Pulmonary artery endothelial cell (primary cell): Measurements from ENCODE around the gene FOXC2. TPM values are rescaled to one million over a fixed set of nuclear protein-coding genes. Genes with fewer than 3 reads are reported as not detected.
"Not testable (repeated sequence)": the region's sequence is repeated elsewhere in the genome, so short reads cannot be mapped to it uniquely, and the experiment has no call there.

Experiments used
- DNase-seq: peaks from one replicate; pipeline ENCODE4 v3.0.0-alpha.2; 2011; ENCODE audit warnings: low read depth, low spot score
- total RNA-seq: library from RNA; depleted of rRNA; stranded (reverse); fragments of >200 nt; gene quantifications from 2 replicates; pipeline ENCODE4 v1.2.3, GENCODE V29; 2014

Gene FOXC2
- total RNA-seq, 1 donor from 2014 or later: 2.3 TPM

DNA sequence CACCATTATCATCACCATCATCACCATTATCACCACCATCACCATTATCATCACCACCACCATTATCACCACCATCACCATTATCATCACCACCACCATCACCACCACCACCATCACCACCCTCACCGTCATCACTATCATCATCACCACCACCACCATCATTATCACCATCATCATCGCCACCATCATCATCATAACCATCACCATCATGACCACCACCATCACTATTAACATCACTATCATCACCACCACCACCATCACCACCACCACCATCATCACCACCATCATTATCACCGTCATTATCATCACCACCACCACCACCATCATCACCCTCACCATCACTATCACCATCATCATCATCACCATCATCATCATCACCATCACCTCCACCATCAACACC is 20.9 kb downstream of the FOXC2 start:
- no peak for DNase-seq

GRCh38 chr16:86587955-86588354 is 21.3 kb downstream of the FOXC2 start:
- DNase-seq: not testable (repeated sequence)

- DNase-seq: no peak
Observed at GRCh38 chr16:86590501-86591144, 24.0 kb downstream of the FOXC2 start.

GRCh38 chr16:86591270-86591669 is 24.6 kb downstream of the FOXC2 start:
- no peak for DNase-seq

GRCh38 chr16:86593913-86594620 is 27.4 kb downstream of the FOXC2 start:
- no peak for DNase-seq

DNA sequence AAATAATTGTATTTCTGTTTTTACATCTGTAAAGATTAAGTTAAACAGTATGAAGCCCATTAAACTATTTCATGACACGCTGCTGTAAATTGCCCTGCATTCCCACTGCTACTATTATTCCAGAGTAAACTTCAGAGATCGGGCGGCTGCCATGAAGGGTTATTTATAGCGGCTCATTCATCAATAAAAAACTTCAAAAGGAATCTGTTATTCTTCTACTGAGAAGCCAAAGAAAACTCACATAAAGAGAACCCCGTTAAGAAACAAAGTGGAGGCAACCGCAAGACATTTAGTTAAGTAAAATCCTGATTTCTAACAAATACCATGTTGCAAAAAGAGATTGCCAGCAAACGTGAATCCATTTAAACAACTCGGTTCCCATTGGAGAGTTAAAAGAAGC is 28.1 kb downstream of the FOXC2 start:
- DNase-seq: no peak

- no peak for DNase-seq
Observed at GRCh38 chr16:86595983-86596605, 29.5 kb downstream of the FOXC2 start.

DNA sequence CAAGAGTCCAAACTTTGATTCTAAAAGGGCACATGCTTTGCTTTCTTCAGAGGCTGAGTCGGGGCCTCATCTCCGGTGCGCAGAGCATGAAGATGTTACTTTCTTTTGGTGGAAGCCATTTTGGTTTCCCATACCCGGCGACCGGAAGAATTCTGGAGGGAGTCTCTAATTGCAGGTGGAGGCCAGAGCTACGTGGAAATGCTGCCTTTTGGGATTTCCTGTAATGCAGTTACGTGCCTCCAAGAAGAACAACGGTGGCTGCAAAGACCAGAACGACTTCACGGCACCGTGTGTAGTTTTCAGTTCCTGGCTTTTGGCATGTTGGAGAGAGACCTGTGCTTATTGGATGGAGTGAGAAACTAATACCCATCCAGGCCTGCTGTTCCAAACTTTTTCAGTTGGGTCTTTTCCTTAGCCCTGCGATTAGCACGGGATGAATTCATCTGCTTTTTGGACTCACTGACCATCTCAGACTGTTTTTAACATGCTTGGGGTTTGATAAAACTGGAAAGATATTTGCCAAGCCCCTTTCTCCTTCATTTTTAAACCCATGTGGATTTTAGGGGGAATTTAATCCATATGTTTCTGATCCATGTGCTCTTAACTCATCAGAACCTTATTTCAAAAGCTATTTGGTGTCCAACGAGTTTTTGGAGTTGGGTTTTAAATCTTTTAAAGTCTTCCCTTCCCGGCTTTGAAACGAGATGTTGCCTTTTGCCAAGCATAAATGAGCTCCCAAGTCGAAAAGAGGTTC is 30.7 kb downstream of the FOXC2 start:
- DNase-seq: no peak

- no peak for DNase-seq
Observed at GRCh38 chr16:86597880-86598606, 31.4 kb downstream of the FOXC2 start.

- DNase-seq: no peak
Observed at GRCh38 chr16:86598607-86599565, 32.3 kb downstream of the FOXC2 start.

- DNase-seq: no peak
Observed at GRCh38 chr16:86601356-86601755, 34.7 kb downstream of the FOXC2 start.

DNA sequence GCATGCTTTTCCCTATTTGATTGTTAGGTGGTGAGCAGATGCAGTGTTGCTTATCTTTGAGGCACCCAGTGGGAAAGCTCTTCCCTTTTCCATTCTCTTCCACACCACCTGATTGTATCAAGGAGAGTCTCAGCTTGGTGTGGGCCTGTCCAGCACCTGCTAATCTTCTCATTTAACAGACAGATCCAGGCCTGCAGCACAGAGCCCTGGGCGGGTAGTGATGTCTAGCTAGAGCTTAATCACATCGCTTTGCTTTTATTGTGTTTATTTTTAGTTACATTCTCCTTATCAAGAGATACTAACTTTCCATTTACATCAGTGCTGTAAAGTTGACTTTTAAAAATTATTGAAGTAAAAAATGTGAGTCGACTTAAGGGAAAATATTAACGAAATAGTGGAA is 35.9 kb downstream of the FOXC2 start:
- DNase-seq: no peak

GRCh38 chr16:86604436-86605193 is 38.0 kb downstream of the FOXC2 start:
- DNase-seq: no peak

DNA sequence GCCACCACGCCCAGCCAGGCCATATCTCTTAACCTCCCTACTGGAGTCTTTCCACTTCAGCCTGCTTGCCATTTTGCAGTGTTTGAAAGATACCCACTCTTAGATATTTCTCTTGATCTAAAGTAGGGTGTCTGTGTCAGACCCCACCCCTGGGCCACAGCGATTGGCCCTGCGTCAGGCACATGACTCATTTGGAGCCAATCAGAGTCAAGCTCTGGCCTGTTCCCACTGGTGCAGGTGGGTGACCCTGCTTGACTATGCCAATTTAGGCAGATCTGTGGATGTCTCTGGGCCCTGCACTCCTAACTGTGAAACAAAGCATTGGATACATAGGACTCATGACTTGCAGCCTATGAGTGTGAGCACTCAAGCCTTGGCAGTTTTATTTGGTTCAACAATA is 39.3 kb downstream of the FOXC2 start:
- DNase-seq: no peak

- DNase-seq: no peak
Observed at GRCh38 chr16:86608301-86608747, 41.7 kb downstream of the FOXC2 start.

- no peak for DNase-seq
Observed at GRCh38 chr16:86609115-86609514, 42.5 kb downstream of the FOXC2 start.

- DNase-seq: no peak
Observed at GRCh38 chr16:86609661-86610060, 43.0 kb downstream of the FOXC2 start.

DNA sequence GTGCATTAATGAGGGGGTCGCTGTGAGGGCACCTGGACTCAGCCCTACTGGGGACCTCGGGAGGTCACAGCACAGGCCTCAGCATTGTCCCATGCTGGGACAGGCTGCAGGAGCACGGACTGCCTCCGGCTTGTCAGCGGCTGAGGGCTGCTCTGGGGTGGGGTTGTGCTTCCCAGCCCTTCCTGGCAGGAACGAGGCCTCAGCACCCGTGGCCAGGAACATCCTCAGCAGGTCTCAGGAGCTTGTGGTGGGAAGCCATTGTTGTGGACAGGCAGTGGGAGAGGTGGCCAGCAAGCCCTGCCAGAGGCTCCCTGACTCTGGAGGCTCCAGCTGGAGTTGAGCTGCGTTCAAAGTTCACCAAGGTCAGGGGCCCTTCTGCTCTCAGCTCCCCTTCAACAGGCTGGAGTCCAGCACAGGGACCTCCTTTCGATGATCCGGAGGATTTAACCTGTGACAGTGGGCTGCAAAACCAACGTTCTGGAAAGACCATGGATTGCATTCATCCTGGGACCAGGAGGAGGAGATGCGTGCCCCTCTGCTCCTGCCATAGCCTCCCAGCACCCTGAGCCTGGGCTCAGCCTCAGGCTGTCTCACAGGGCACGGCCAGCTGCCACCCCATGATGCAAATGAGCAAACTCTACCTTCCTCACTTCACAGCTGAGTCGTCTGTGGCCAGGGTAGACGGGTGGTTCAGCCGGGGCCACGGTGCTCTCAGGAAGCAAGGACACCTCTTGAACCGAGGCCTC is 44.3 kb downstream of the FOXC2 start:
- no peak for DNase-seq

- no peak for DNase-seq
Observed at GRCh38 chr16:86611525-86611855, 44.9 kb downstream of the FOXC2 start.
